NCI-H1694 treated with DMSO at 0.1 percent for 48 hours (cell line): ENCODE measurements around the gene ABCB6.
A peak's percentile ranks its signal among the peaks of the same experiment; 100 is the strongest.

Experiments used
- DNase-seq: peaks from one replicate; lab custom pipeline; 2025; lab: John Stamatoyannopoulos, UW

Gene ABCB6

GRCh38 chr2:219184121-219184520, 34.6 kb downstream of the ABCB6 start:
- DNase-seq = peak; percentile 81

DNA sequence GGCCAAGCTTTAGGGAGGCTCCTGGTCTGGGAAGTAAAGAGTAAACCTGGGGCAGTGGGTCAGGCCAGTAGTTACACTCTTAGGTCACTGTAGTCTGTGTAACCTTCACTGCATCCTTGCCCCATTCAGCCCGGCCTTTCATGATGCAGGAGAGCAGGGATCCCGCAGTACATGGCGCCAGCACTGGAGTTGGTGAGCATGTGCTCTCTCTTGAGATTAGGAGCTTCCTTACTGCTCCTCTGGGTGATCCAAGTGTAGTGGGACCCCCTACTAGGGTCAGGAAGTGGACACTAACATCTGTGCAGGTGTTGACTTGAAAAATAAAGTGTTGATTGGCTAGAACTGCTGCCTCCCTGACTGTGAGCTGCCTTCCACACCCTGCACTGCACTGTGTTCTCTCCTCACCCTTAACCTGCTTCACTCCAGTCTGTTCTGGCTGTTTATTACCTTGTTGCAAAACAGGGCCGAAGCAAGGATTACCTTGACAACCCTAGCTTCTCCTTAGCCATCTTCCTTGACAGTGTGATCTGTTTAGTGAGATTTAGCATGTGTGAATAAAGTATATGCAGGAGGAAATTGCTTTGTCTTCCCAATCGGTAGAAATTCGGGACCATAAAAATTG, 35.5 kb downstream of the ABCB6 start:
- no peak for DNase-seq

DNA sequence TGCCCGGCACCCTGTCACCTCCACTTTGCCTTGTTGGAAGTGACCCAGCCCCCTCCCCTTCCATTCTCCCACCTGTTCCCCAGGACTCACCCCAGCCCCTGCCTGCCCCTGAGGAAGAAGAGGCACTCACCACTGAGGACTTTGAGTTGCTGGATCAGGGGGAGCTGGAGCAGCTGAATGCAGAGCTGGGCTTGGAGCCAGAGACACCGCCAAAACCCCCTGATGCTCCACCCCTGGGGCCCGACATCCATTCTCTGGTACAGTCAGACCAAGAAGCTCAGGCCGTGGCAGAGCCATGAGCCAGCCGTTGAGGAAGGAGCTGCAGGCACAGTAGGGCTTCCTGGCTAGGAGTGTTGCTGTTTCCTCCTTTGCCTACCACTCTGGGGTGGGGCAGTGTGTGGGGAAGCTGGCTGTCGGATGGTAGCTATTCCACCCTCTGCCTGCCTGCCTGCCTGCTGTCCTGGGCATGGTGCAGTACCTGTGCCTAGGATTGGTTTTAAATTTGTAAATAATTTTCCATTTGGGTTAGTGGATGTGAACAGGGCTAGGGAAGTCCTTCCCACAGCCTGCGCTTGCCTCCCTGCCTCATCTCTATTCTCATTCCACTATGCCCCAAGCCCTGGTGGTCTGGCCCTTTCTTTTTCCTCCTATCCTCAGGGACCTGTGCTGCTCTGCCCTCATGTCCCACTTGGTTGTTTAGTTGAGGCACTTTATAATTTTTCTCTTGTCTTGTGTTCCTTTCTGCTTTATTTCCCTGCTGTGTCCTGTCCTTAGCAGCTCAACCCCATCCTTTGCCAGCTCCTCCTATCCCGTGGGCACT, 36.2 kb downstream of the ABCB6 start:
- no peak for DNase-seq

- no peak for DNase-seq
Observed at GRCh38 chr2:219181531-219181930, 37.2 kb downstream of the ABCB6 start.

DNA sequence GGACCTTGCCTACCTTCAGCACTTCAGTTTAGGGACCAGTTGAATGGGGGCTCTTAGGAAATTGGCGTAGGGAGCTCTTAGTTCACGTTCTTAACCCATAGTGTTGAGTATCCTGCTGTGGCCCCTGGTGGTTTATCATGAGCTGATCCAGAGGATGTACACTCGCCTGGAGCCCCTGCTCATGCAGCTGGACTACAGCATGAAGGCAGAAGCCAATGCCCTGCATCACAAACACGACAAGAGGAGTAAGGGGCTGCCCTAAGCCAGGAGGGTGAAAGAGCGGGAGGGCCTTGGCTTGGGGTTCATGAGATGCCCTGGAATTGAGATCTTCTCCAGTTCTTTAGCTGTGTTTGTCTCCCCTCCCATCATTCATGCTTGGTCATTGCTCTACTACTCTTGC, 37.8 kb downstream of the ABCB6 start:
- no peak for DNase-seq

- DNase-seq = no peak
Observed at GRCh38 chr2:219179601-219180465, 38.9 kb downstream of the ABCB6 start.

- no peak for DNase-seq
Observed at GRCh38 chr2:219178377-219179175, 40.2 kb downstream of the ABCB6 start.

DNA sequence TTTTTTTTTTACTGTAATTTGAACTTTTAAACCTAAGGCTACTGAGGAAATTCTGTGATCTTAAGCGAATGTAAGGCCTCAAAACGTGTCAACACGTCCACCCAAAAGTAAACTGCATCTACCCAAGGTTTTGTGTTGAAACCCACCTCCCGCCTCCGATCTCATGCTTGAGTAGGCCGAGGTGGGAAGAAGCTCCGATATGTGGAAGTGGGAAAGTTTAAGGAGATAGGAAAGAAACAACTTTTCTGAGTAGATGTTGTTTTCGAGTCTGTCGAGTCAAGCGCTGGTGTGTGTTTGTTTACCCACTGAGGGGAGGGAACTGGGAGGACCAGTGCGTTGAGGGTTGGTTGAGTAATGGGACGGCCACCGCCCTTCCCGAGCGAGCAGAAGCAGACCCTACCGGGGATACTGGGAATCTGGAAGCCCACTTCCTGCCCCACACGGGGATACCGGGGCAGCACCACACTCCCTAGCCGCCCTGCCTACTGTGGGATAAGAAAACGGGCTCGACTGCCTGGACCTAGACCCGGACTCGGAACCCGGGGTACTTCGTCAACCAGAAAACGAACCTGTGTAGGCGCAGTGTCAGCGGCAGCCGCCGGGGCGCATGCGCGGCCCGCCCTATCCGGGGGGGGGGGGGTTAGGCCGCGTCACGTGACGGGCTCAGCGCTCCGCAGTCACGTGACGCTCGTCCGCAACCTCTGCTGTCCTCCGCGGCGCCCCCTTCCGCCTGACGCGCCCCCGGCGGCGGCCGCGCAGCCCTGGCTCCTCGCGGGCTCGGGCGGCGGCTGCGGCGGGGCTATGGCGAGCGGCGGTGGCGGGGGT, 41.0 kb downstream of the ABCB6 start, which contains the start of gene RETREG2:
TSS of gene RETREG2 (plus strand) at position 724 of the 825 bp plus-strand sequence. CDS start at position 802, 78 bp downstream.
- DNase-seq = peak; percentile 77

GRCh38 chr2:219176818-219177551, 41.8 kb downstream of the ABCB6 start, which contains the start of gene CNPPD1:
CNPPD1 (minus strand) TSS chr2:219176925; CDS start chr2:219176828, 97 bp downstream.
- DNase-seq = peak; percentile 64

GRCh38 chr2:219175928-219176817, 42.6 kb downstream of the ABCB6 start:
- no peak for DNase-seq

DNA sequence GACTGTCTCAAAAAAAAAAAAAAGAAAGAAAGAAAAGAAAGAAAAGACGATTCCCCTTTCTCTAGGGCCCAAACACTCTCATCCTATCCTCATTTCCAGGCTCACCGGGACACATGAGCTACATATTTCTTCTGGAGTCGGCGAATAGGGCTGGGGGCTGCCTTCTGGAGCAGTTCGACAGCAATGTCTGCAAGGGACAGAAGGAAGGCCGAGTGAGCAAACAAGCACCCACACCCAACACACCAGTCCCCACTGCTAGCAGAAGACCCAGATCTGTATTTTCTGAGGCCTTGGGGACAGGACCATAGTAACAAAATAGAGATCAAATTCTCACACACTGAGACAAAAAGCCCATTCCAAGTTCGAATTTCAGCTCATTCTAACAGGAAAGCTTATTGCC, 43.3 kb downstream of the ABCB6 start:
- no peak for DNase-seq

DNA sequence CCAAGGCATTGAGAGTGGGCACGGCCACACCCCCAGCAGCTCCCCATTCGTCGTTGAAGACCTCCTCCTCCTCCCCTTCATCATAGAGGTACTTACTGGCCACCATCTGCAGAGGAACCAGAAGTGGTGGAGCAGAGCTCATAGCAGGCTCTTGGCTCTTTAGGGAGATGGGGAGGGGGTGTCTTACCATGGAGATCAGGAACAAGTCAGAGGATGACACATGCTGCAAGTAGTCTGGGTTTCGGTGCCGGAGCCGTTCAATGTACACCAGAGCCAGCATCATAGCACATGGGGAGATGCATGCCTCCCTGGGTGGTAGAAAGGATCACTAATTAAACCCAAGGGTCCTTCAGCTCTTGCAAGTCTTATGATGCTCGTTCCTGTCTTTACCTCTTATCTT, 44.0 kb downstream of the ABCB6 start:
- DNase-seq = no peak

- DNase-seq = no peak
Observed at GRCh38 chr2:219174146-219174545, 44.6 kb downstream of the ABCB6 start.

DNA sequence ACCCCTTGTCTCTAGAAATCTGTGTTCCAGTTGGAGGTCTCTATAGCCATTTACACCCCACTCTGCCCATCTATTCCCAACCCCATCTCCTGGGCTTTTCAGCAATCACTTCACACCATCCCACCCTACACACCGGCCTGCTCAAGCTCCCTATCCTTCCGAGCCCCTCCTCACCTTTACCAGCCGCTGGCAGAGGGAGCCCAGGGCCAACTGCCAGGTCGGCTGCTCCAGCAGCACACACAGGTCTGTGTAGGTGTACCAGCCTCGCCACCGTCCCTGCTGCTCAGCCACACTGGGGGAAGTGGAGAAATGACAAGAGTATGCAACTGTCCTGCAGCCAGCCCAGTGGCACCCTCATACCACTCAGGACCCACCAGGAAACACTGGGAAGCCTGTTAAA, 45.6 kb downstream of the ABCB6 start:
- DNase-seq = no peak

- DNase-seq = no peak
Observed at GRCh38 chr2:219172231-219173154, 46.3 kb downstream of the ABCB6 start.

DNA sequence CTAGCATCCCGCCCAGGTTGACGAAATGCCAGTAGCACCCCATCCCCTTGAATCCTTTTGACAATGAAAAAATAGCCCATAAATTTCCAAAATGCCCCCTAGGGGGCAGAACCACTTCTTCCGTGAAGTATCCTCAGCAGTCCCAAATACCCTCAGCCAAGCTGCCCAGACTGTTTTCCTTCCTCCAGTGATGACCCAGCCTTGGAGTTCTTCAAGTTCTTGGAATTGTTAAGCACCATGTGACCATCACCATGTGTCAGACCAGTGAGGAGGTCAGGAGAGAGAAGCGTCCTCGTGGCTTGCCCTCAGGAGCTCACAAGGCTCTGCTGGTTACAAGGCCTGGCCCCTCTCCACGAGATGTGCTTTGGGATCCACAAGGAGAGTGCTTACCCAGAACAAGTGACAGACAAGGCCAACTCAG, 47.5 kb downstream of the ABCB6 start:
- DNase-seq = peak; percentile 38

- DNase-seq = no peak
Observed at GRCh38 chr2:219169930-219170654, 48.7 kb downstream of the ABCB6 start, which contains the start of gene SLC23A3. SLC23A3 (minus strand) TSS chr2:219170029; CDS start chr2:219169984, 45 bp downstream.
